Brain microvascular endothelial cell (primary cell): ENCODE results near the gene SULT2A1.
A peak's percentile ranks its signal among the peaks of the same experiment; 100 is the strongest.

Experiments
- DNase-seq: peaks from one replicate; pipeline ENCODE4 v3.0.0-alpha.2; 2020
- H3K27ac ChIP-seq: fragments of 250-450 bp; sonication (Bioruptor Pico); 2 replicates; pipeline ENCODE4 v1.5.1; 2020; ENCODE audit warnings: mild to moderate bottlenecking, moderate library complexity
- H3K27me3 ChIP-seq: fragments of 250-450 bp; sonication (Bioruptor Pico); replicated peaks from 2 replicates; pipeline ENCODE4 v1.5.1; 2020; ENCODE audit warnings: mild to moderate bottlenecking
- H3K36me3 ChIP-seq: fragments of 250-450 bp; sonication (Bioruptor Pico); replicated peaks from 2 replicates; pipeline ENCODE4 v1.5.1; 2020; ENCODE audit warnings: mild to moderate bottlenecking
- H3K4me3 ChIP-seq: 2 replicates; pipeline ENCODE4 v1.5.1; 2011; ENCODE audit warnings: low read depth, mild to moderate bottlenecking, control low read depth, low read length, moderate library complexity
- in situ Hi-C: cut with HindIII; loops from 2 replicates; pipeline ENCODE4 v1.10.0; 2017; ENCODE audit warnings: low sequenced_read_pairs, low pct_ligation_motif_present
- TF ChIP-seq, protein P1 (sequence below): IDR thresholded peaks from 2 replicates; pipeline ENCODE4 v1.5.1; 2011; ENCODE audit warnings: low read depth, mild to moderate bottlenecking, moderate library complexity, low read length, control low read depth, inconsistent platforms; ENCODE audit errors: missing control alignments

SULT2A1 gene

DNA sequence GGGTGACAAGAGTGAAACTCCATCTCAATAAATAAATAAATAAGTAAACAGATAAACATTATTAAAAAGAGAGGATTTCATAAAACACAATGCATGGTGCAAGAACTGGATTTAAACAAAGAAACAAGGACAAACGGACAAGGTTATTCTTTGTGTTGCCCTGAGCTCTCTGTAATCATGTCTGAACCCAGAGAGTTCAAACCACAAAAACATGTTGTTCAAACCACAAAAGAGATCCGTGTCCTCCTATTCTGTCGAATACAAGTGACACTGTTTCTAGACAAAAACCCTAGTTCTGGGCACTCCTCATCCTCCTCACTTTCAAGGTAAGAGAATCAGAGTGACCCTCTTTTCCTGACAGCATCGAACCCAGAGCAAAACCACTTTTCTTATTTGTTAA lies 31.7 kb downstream of the SULT2A1 start:
- no peak for DNase-seq
- in situ Hi-C loops = no loop called here
- Histone ChIP-seq H3K4me3 (no peak overlapping the region), H3K36me3 (no peaks in the 10 kb centered on the region), H3K27ac (no peak overlapping the region), H3K27me3 (no peaks in the 10 kb centered on the region)
- TF ChIP-seq, protein P1, sequence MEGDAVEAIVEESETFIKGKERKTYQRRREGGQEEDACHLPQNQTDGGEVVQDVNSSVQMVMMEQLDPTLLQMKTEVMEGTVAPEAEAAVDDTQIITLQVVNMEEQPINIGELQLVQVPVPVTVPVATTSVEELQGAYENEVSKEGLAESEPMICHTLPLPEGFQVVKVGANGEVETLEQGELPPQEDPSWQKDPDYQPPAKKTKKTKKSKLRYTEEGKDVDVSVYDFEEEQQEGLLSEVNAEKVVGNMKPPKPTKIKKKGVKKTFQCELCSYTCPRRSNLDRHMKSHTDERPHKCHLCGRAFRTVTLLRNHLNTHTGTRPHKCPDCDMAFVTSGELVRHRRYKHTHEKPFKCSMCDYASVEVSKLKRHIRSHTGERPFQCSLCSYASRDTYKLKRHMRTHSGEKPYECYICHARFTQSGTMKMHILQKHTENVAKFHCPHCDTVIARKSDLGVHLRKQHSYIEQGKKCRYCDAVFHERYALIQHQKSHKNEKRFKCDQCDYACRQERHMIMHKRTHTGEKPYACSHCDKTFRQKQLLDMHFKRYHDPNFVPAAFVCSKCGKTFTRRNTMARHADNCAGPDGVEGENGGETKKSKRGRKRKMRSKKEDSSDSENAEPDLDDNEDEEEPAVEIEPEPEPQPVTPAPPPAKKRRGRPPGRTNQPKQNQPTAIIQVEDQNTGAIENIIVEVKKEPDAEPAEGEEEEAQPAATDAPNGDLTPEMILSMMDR = no peak

DNA sequence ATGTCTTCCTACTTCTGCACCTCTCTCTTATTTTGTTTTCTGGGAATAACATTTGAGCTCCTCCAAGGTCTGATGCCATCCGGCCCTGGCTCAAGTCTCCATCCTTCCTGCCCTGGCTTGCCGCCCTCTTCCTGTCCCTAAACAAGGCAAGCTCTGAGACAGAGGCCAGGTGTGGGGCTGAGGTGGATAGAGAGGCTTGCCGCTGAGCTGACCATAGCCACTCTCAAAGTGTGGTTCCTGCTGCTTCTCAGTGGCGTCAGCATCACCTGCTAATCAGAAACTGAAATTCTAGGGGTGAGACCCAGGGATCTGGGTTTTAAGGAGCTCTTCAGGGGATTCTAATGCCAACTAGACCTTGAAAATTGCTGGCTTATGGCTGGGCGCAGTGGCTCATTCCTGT lies 33.1 kb downstream of the SULT2A1 start:
- no peak for DNase-seq
- Histone ChIP-seq H3K4me3 (no peak overlapping the region), H3K36me3 (no peaks in the 10 kb centered on the region), H3K27ac (no peak overlapping the region), H3K27me3 (no peaks in the 10 kb centered on the region)
- TF ChIP-seq, protein P1 = no peak
- in situ Hi-C loops = no loop called here

DNA sequence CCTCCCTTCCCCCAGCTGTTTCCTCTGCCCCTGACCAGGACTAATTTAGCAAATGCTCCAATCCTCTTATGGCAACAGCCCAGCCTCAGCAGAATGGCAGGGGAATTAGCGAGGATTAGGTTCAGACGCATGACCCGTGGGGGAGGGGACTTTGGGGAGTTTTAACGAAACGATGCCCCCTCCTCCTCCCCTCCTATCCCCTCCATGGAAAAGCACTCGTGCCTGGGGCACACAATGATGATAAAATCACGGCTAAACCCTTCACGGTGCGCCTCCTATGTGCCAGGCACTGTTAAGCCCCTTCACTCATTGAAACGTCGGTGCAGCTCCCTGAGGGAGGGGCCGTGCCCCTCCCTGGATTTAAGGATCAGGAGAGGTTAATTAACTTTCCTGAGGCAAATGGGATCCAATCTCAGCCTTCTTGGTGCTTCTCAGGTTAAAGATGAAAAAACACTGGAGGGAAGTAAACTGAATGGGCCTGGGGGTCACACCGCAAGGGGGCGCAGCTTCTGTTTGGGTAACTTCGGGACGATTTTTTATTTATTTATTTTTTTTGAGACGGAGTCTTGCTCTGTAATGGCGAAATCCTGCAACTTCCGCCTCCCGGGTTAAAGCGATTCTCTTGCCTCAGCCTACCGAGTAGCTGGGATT lies 37.2 kb downstream of the SULT2A1 start:
- peak; percentile 10 for DNase-seq
- in situ Hi-C loops = no loop called here
- TF ChIP-seq, protein P1 = peak; percentile 60
- no peaks in the 10 kb centered on the region for H3K27me3 ChIP-seq
- H3K36me3 ChIP-seq = no peaks in the 10 kb centered on the region
- H3K4me3 ChIP-seq = no peak overlapping the region
- H3K27ac ChIP-seq = no peak overlapping the region

DNA sequence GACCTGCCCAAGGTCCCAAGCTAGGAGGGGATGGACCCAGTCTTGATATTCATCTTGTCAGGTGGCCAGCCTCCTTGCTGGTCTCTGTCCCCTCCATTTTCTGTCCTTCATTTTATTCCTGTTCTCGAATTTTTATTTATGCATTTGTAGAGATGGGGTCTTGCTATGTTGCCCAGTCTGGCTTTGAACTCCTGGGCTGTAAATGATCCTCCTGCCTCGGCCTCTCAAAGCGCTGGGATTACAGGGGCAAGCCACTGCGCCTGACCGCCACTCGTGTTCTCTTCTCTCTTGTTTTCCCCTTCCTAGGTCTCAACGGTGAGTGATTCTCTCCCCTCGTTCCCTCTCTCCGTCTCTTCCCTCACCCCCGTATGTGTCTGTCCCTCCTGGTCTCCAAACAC lies 37.7 kb downstream of the SULT2A1 start:
- no peak overlapping the region for H3K27ac ChIP-seq
- H3K36me3 ChIP-seq = no peaks in the 10 kb centered on the region
- TF ChIP-seq, protein P1 = no peak
- in situ Hi-C loops = no loop called here
- H3K4me3 ChIP-seq = no peak overlapping the region
- no peaks in the 10 kb centered on the region for H3K27me3 ChIP-seq
- no peak for DNase-seq

DNA sequence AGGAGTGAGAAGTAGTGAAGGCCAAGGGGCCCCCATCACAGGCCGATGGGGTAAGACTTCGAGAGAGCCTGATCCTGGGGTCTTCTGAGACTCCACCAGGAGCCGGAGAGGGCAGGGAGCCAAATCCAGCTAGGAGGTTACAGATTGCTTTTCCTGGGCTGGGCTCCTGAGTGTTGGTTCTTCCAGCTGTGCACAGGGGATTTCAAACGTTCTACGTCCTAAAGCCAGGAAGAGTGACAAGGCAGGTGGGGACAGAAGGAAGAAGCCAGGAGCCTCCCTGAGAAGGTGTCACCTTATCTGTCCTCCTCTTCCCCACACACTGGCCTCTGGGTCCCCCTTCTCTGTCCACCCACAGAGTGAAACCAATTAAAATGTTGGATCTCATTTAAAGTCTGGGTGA lies 43.2 kb downstream of the SULT2A1 start:
- no peak overlapping the region for H3K27ac ChIP-seq
- H3K27me3 ChIP-seq = no peaks in the 10 kb centered on the region
- TF ChIP-seq, protein P1 = no peak
- H3K36me3 ChIP-seq = no peaks in the 10 kb centered on the region
- no peak for DNase-seq
- in situ Hi-C loops = no loop called here
- no peak overlapping the region for H3K4me3 ChIP-seq

DNA sequence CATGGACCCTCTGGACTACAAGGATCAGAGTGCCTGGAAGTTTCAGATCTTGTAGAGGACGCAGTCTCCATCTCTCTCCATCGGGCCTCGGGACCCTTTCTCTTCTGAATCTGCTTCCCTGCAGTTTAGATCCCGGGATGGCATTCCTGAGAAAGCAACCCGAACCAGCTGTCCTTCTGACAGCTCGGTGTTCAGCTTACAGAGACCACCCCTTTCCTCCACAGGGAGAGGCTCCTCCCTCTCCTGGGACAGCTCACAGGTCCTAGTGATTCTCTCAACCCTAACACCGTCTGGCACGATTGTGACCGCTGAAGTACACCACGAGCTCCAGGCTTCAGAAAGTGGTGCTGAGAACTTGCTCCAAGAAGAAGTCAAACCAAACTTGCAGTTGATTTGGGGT lies 46.2 kb downstream of the SULT2A1 start:
- no peak for DNase-seq
- in situ Hi-C loops = no loop called here
- H3K27me3 ChIP-seq = no peaks in the 10 kb centered on the region
- no peak overlapping the region for H3K4me3 ChIP-seq
- TF ChIP-seq, protein P1 = no peak
- H3K27ac ChIP-seq = no peak overlapping the region
- H3K36me3 ChIP-seq = no peaks in the 10 kb centered on the region
